ENCODE results near the gene GLCCI1.
"Not testable (repeated sequence)": the region's sequence is repeated elsewhere in the genome, so short reads cannot be mapped to it uniquely, and the experiment has no call there.

Gene GLCCI1

DNA sequence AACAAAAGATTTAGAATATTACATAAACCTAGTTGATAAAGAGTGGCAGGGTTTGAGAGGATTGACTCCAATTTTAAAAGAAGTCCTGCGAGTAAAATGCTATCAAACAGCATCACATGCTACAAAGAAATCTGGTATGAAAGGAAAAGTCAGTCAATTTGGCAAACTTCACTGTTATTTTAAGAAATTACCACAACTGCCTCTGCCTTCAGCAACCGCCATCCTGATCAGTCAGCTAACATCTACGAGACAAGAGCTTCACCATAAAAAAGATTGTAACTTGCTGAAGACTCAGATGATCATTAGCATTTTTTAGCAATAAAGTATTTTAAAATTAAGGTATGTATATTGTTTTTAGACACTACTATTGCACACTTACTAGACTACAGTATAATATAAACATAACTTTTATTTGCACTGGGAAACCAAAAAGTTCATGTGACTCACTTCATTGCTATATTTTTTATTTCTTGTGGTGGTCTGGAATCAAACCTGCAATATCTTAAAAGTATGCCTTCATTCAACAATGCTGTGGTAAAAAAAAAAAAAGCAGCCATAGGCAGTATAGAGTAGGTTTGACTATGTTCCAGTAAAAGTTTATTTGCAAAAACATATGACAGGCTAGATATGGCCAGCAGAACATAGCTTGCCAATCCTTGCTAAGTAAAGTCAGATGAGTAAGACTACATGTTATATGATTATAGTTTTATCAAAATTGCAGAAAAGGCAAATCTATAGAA, 74.4 kb downstream of the GLCCI1 start:
- DNase-seq (ENCODE audit: low spot score) = no peak
- H3K27ac ChIP-seq = no peak overlapping the region
- TF ChIP-seq, protein P1, sequence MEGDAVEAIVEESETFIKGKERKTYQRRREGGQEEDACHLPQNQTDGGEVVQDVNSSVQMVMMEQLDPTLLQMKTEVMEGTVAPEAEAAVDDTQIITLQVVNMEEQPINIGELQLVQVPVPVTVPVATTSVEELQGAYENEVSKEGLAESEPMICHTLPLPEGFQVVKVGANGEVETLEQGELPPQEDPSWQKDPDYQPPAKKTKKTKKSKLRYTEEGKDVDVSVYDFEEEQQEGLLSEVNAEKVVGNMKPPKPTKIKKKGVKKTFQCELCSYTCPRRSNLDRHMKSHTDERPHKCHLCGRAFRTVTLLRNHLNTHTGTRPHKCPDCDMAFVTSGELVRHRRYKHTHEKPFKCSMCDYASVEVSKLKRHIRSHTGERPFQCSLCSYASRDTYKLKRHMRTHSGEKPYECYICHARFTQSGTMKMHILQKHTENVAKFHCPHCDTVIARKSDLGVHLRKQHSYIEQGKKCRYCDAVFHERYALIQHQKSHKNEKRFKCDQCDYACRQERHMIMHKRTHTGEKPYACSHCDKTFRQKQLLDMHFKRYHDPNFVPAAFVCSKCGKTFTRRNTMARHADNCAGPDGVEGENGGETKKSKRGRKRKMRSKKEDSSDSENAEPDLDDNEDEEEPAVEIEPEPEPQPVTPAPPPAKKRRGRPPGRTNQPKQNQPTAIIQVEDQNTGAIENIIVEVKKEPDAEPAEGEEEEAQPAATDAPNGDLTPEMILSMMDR (IDR thresholded peaks at IDR 0.05) = no peak
- no peak overlapping the region for H3K4me3 ChIP-seq

DNA sequence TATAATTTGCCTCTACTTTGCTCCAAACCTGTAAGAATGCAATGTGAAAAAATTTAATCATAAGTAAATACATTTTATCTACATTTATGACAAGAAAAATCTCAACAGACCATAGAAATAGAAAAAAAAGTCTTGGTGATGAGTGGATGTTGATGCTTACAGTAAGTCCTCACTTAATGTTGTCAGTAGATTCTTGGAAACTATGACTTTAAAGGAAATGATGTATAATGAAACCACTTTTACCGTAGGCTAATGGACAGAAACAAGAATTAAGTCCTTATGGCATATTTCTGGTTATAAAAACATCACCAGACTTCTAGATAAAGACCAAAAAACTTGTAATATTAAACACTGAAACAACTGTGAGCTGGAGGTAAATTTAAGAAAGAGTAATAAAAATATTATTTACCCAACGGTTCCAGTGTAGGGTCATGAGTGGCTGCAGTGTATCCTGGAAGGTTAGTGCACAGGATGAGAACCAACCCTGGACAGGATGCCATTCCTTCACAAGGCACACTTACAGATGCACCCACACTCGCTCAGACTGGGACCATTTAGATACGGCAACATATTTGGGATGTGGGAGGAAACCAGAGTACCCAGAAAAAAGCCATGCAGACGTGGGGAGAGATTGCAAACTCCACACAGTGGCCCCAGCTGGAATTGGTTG, 76.3 kb downstream of the GLCCI1 start:
- DNase-seq (ENCODE audit: low spot score) = no peak
- Histone ChIP-seq H3K4me3 (no peak overlapping the region), H3K27ac (no peak overlapping the region)
- TF ChIP-seq, protein P1 (IDR thresholded peaks at IDR 0.05) = no peak

DNA sequence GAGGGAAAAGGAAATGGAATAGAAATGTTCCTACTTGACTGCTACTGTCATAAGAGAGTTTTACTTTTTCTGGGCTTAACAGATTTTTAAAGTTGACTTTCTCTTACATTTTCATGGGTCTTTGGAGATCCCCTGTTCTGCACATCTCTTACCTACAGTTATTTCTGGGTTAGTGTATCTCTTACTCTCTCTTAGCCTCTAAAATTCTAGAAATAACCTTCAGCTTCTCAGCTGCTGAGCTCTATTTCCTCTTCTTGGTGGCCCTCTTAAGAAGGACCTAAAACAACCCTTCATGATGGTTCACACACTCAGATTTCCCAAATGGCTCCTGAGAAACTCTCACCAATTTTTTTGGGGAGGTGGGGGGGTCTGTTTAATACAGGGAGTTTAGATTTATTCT, 79.5 kb downstream of the GLCCI1 start:
- not testable (repeated sequence) for H3K4me3 ChIP-seq; DNase-seq (ENCODE audit: low spot score); H3K27ac ChIP-seq

DNA sequence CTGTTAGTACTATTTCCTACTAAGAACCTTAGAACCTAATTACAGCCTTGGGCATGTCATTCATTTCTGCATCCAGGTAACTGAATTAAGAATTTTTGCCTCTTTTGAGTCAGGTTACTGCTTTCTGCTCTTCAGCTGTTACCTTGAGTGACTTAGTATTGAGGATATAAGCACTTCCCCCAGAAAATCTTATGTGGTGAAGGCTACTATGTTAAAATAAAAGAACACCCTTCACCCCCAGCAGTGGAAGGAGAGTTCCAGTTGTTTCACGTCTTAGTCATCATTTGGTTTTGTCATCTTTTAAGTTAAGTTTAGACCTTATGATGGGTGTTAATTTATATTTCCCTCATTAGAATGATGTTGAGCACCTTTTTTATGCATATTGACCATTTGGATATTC, 82.8 kb downstream of the GLCCI1 start:
- no peak for DNase-seq (ENCODE audit: low spot score)

DNA sequence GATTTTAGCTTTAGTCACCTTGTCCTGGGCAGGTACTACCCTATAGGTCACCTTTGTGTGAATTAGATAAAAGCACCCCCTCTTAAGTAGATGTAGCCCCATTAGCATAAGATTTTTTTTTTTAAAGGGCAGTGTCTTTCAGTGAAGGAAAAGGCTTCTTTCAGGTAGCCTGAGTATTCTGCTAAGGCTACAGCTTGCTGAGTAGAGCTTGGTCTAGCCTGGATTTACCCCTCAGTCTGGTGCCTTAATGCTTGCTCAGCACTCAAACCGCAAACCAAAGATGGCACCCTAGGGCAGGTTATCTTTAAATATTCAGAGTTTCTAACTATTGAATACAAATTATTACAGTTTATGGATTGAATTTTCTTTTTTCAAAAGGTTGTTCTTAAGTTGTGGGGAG, 83.4 kb downstream of the GLCCI1 start:
- Histone ChIP-seq H3K4me3 (no peak overlapping the region), H3K27ac (no peak overlapping the region)
- no peak for DNase-seq (ENCODE audit: low spot score)
- TF ChIP-seq, protein P1 (IDR thresholded peaks at IDR 0.05) = no peak

More for the DNA sequence above, 82.8 kb downstream of the GLCCI1 start:
- H3K4me3 ChIP-seq = no peak overlapping the region
- TF ChIP-seq, protein P1 (IDR thresholded peaks at IDR 0.05) = no peak
- H3K27ac ChIP-seq = no peak overlapping the region

DNA sequence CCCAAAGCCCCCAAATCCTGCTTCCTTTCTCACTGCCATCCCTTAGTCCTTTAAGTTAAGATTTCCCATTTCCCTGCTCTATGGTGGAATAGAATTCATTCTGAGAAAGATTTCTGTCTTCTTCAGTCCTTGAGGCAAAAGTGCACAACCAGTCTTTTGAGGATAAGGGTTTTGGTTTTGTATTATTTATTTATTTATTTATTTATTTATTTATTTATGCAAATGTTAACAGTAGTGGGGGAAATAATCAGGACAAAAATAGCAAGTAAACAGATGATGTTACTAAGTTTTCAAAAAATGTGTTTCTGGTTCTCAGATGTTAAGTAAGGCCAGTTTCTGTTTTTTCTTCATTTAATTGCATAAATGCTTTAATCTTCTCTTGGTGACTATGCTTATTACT, 84.2 kb downstream of the GLCCI1 start:
- TF ChIP-seq, protein P1 (IDR thresholded peaks at IDR 0.05) = no peak
- Histone ChIP-seq H3K4me3 (no peak overlapping the region), H3K27ac (no peak overlapping the region)
- no peak for DNase-seq (ENCODE audit: low spot score)

DNA sequence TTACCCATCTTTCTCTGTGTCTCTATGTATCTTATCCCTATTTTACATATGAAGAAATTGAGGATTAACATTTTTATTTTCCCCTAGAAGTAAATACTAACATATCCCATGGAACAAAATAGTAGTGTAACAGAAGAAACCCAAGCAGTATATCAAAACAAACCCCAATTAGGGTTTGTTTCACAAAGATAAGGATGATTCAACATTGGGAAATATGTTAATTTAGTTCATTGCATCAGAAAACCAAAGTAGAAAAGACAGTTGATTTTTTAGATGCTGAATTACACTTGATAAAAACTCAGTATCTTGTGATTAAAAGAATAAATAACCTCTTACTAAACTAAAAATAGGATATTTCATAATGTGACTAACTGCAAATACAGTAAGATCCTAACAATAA, 87.8 kb downstream of the GLCCI1 start:
- TF ChIP-seq, protein P1 (IDR thresholded peaks at IDR 0.05) = no peak
- Histone ChIP-seq H3K4me3 (no peak overlapping the region), H3K27ac (no peak overlapping the region)
- no peak for DNase-seq (ENCODE audit: low spot score)

All from coronary artery (tissue), 2 donors.